Muscle of leg (tissue), 11 donors: ENCODE measurements around the gene NDUFB2. TPM values are rescaled to one million over a fixed set of nuclear protein-coding genes. Genes with fewer than 3 reads are reported as not detected.
"Not testable (repeated sequence)": the region's sequence is repeated elsewhere in the genome, so short reads cannot be mapped to it uniquely, and the experiment has no call there.

ENCODE experiments used
- DNase-seq: peaks from one replicate; pipeline ENCODE4 v3.0.0; 2013
- H3K27ac ChIP-seq: one replicate; pipeline ENCODE4 v1.5.1; 2013; ENCODE audit warnings: mild to moderate bottlenecking, low read length, control low read depth
- H3K27me3 ChIP-seq: one replicate; pipeline ENCODE4 v1.6.1; 2013; ENCODE audit warnings: low read length; ENCODE audit not compliant: control insufficient read depth, insufficient read depth
- H3K36me3 ChIP-seq: one replicate; pipeline ENCODE4 v1.6.1; 2013; ENCODE audit warnings: low read length; ENCODE audit not compliant: control insufficient read depth, insufficient read depth
- H3K4me1 ChIP-seq: one replicate; pipeline ENCODE4 v1.6.1; 2013; ENCODE audit warnings: low read length; ENCODE audit not compliant: control insufficient read depth, insufficient read depth
- H3K4me3 ChIP-seq: one replicate; pipeline ENCODE4 v1.5.1; 2013; ENCODE audit warnings: low read length, control low read depth
- H3K9me3 ChIP-seq: replicated peaks from 2 replicates; pipeline ENCODE4 v1.6.1; 2013; ENCODE audit warnings: low read depth, low read length; ENCODE audit not compliant: control insufficient read depth
- WGBS: methylation state at CpG from one replicate; pipeline ENCODE4 v1.1.5; 2013; ENCODE audit warnings: missing lambda C conversion rate; ENCODE audit not compliant: insufficient coverage; 5-methylcytosine and 5-hydroxymethylcytosine counted together
- polyA plus RNA-seq, 8 donors: library from polyadenylated mRNA; unstranded; fragments of 120-200 nt; gene quantifications; one replicate each; pipeline versions ENCODE4 v1.2.1 to v1.2.3, GENCODE V29; 2013; ENCODE audit warnings: inconsistent platforms in 1 of 8, low replicate concordance in 1 of 8; ENCODE audit not compliant: insufficient read length in 8 of 8, insufficient read depth in 1 of 8
- total RNA-seq: library from RNA; stranded (reverse); fragments of 120-200 nt; gene quantifications from one replicate; pipeline ENCODE4 v1.2.4, GENCODE V29; 2013

Gene NDUFB2
- total and polyA plus RNA-seq, 9 donors = 147 to 270 (median 166) TPM

GRCh38 chr7:140686921-140687320, 9.6 kb upstream of the NDUFB2 start:
- H3K36me3 ChIP-seq = peaks cover 49% of the 10 kb centered on the region
- WGBS = 93% methylated on average over 10 of the region's 11 CpGs
- H3K9me3 ChIP-seq = no peaks in the 10 kb centered on the region
- no peak overlapping the region for H3K4me3 ChIP-seq
- no peak overlapping the region for H3K27ac ChIP-seq
- no peaks in the 10 kb centered on the region for H3K27me3 ChIP-seq
- no peaks in the 10 kb centered on the region for H3K4me1 ChIP-seq
- no peak for DNase-seq

GRCh38 chr7:140688341-140688740, 8.2 kb upstream of the NDUFB2 start:
- 96% methylated on average over 6 of the region's 6 CpGs for WGBS

GRCh38 chr7:140689199-140690152, 7.0 kb upstream of the NDUFB2 start:
- Histone ChIP-seq H3K27ac (no peak overlapping the region), H3K4me3 (no peak overlapping the region), H3K36me3 (peaks cover 51% of the 10 kb centered on the region), H3K4me1 (no peaks in the 10 kb centered on the region), H3K27me3 (no peaks in the 10 kb centered on the region), H3K9me3 (no peaks in the 10 kb centered on the region)
- DNase-seq = no peak
- 84% methylated on average over 12 of the region's 16 CpGs for WGBS

More at GRCh38 chr7:140688341-140688740, 8.2 kb upstream of the NDUFB2 start:
- no peak overlapping the region for H3K27ac ChIP-seq
- DNase-seq = no peak
- H3K4me3 ChIP-seq = no peak overlapping the region
- peaks cover 55% of the 10 kb centered on the region for H3K36me3 ChIP-seq
- H3K4me1 ChIP-seq = no peaks in the 10 kb centered on the region
- H3K9me3 ChIP-seq = no peaks in the 10 kb centered on the region
- H3K27me3 ChIP-seq = no peaks in the 10 kb centered on the region

- WGBS = 93% methylated on average over 4 of the region's 12 CpGs
- no peak for DNase-seq
- H3K9me3 ChIP-seq = no peaks in the 10 kb centered on the region
- H3K27me3 ChIP-seq = no peaks in the 10 kb centered on the region
- H3K27ac ChIP-seq = no peak overlapping the region
- H3K4me1 ChIP-seq = peaks cover 7% of the 10 kb centered on the region
- H3K36me3 ChIP-seq = peaks cover 47% of the 10 kb centered on the region
- no peak overlapping the region for H3K4me3 ChIP-seq
Measured at GRCh38 chr7:140691376-140692045, 5.0 kb upstream of the NDUFB2 start.

GRCh38 chr7:140693849-140694248, 2.7 kb upstream of the NDUFB2 start:
- Histone ChIP-seq H3K4me1 (peaks cover 19% of the 10 kb centered on the region), H3K36me3 (peaks cover 30% of the 10 kb centered on the region)
- WGBS = 97% methylated on average over 5 of the region's 10 CpGs
- H3K4me3 ChIP-seq, H3K9me3 ChIP-seq, H3K27me3 ChIP-seq, H3K27ac ChIP-seq, DNase-seq: not testable (repeated sequence)

GRCh38 chr7:140694592-140694991, 1.9 kb upstream of the NDUFB2 start:
- H3K4me1 ChIP-seq = peaks cover 19% of the 10 kb centered on the region
- no peak overlapping the region for H3K4me3 ChIP-seq
- peaks cover 25% of the 10 kb centered on the region for H3K36me3 ChIP-seq
- no peaks in the 10 kb centered on the region for H3K27me3 ChIP-seq
- no peak overlapping the region for H3K27ac ChIP-seq
- 94% methylated on average over 2 of the region's 6 CpGs for WGBS
- no peaks in the 10 kb centered on the region for H3K9me3 ChIP-seq
- DNase-seq = no peak

GRCh38 chr7:140695381-140695780, 1.1 kb upstream of the NDUFB2 start:
- peaks cover 19% of the 10 kb centered on the region for H3K4me1 ChIP-seq
- no peak overlapping the region for H3K27ac ChIP-seq
- H3K4me3 ChIP-seq = no peak overlapping the region
- H3K36me3 ChIP-seq = peaks cover 20% of the 10 kb centered on the region
- no peak for DNase-seq
- H3K9me3 ChIP-seq = no peaks in the 10 kb centered on the region
- H3K27me3 ChIP-seq = no peaks in the 10 kb centered on the region
- WGBS = 94% methylated on average over 3 of the region's 11 CpGs

GRCh38 chr7:140696024-140696679, 356 bp upstream of the NDUFB2 start:
- WGBS = 18% methylated on average over 20 of the region's 23 CpGs
- DNase-seq = peak; percentile 97
- Histone ChIP-seq H3K27me3 (no peaks in the 10 kb centered on the region), H3K27ac (peak overlapping the region; percentile 99), H3K4me1 (peaks cover 19% of the 10 kb centered on the region), H3K9me3 (no peaks in the 10 kb centered on the region), H3K4me3 (peak overlapping the region; percentile 92), H3K36me3 (peaks cover 19% of the 10 kb centered on the region)

- Histone ChIP-seq H3K36me3 (peaks cover 5% of the 10 kb centered on the region), H3K4me1 (peaks cover 19% of the 10 kb centered on the region), H3K27me3 (no peaks in the 10 kb centered on the region), H3K27ac (peak overlapping the region; percentile 99), H3K9me3 (no peaks in the 10 kb centered on the region), H3K4me3 (peak overlapping the region; percentile 92)
- DNase-seq = no peak
- 30% methylated on average over 16 of the region's 24 CpGs for WGBS
Measured at GRCh38 chr7:140697447-140698143, 1.1 kb downstream of the NDUFB2 start.
